SU-DHL-6 (cell line): Measurements from ENCODE around the gene MMAB.

Experiments
- H2AFZ ChIP-seq: fragments of 200-600 bp; sonication (generic); 2 replicates; pipeline ENCODE4 v1.6.1; 2014; ENCODE audit warnings: low read depth, mild to moderate bottlenecking, moderate library complexity, mixed read lengths, antibody characterized with exemption, low read length; ENCODE audit not compliant: severe bottlenecking
- H3F3A ChIP-seq: fragments of 200-600 bp; shearing (Covaris generic); 2 replicates; pipeline ENCODE4 v1.6.0; 2016; ENCODE audit warnings: antibody characterized with exemption, mild to moderate bottlenecking; ENCODE audit not compliant: insufficient read depth
- H3K27ac ChIP-seq: fragments of 200-600 bp; sonication (generic); 2 replicates; pipeline ENCODE4 v1.5.1; 2016; ENCODE audit warnings: low read depth, mild to moderate bottlenecking, low read length, moderate library complexity, mixed read lengths
- H3K27me3 ChIP-seq: fragments of 200-600 bp; sonication (generic), shearing (Covaris generic); 2 replicates; pipeline ENCODE4 v1.6.0; 2014; ENCODE audit warnings: mild to moderate bottlenecking, low read length
- H3K36me3 ChIP-seq: fragments of 200-600 bp; sonication (generic); 2 replicates; pipeline ENCODE4 v1.6.1; 2014; ENCODE audit warnings: mild to moderate bottlenecking, low read length, mixed read lengths
- H3K4me2 ChIP-seq: fragments of 300-600, 200-600 bp; shearing (Covaris generic), sonication (generic); 2 replicates; pipeline ENCODE4 v1.6.0; 2014; ENCODE audit warnings: low read length, low read depth, mild to moderate bottlenecking; ENCODE audit not compliant: poor library complexity, severe bottlenecking
- H3K4me3 ChIP-seq: fragments of 200-600 bp; sonication (generic); 2 replicates; pipeline ENCODE4 v1.5.1; 2014; ENCODE audit warnings: antibody characterized with exemption, low read length, mild to moderate bottlenecking, mixed read lengths; ENCODE audit not compliant: insufficient read depth, poor library complexity, severe bottlenecking
- H3K79me2 ChIP-seq: fragments of 200-600 bp; sonication (generic); 2 replicates; pipeline ENCODE4 v1.6.1; 2014; ENCODE audit warnings: mild to moderate bottlenecking, low read length, moderate library complexity; ENCODE audit not compliant: insufficient read depth
- H3K9ac ChIP-seq: fragments of 200-600 bp; sonication (generic); 2 replicates; pipeline ENCODE4 v1.7.0; 2014; ENCODE audit warnings: mild to moderate bottlenecking, low read length
- H3K9me2 ChIP-seq: fragments of 200-600 bp; sonication (generic); replicated peaks from 2 replicates; pipeline ENCODE4 v1.6.1; 2014; ENCODE audit warnings: low read length; ENCODE audit not compliant: insufficient read depth
- H3K9me3 ChIP-seq: fragments of 200-600 bp; sonication (generic); 2 replicates; pipeline ENCODE4 v1.6.1; 2014; ENCODE audit warnings: low read length, mixed read lengths; ENCODE audit not compliant: insufficient read depth
- H4K20me1 ChIP-seq: fragments of 200-600 bp; sonication (generic); 2 replicates; pipeline ENCODE4 v1.6.1; 2014; ENCODE audit warnings: low read depth, mild to moderate bottlenecking, antibody characterized with exemption, low read length, moderate library complexity, mixed read lengths
- CTCF ChIP-seq: fragments of 200-600 bp; sonication (generic); IDR thresholded peaks from one replicate; pipeline ENCODE4 v1.5.1; 2017; ENCODE audit warnings: antibody characterized with exemption, mild to moderate bottlenecking, low read length, moderate library complexity; ENCODE audit not compliant: insufficient read depth, poor library complexity, severe bottlenecking
- EZH2phosphoT487 ChIP-seq: fragments of 200-600 bp; sonication (generic), shearing (Covaris generic); conservative IDR thresholded peaks from 2 replicates; pipeline ENCODE4 v1.6.1; 2018; ENCODE audit warnings: mild to moderate bottlenecking, antibody characterized with exemption, low read length, moderate library complexity, mixed read lengths

MMAB gene

GRCh38 chr12:109518820-109519665 lies 54.3 kb downstream of the MMAB start:
- Histone ChIP-seq H3K9ac (no peak overlapping the region), H3K36me3 (no peaks in the 10 kb centered on the region), H3K9me3 (no peaks in the 10 kb centered on the region), H3F3A (no peaks in the 10 kb centered on the region), H3K4me2 (no peak overlapping the region), H2AFZ (no peak overlapping the region), H3K79me2 (no peaks in the 10 kb centered on the region), H3K27ac (no peak overlapping the region), H3K4me3 (no peak overlapping the region), H3K27me3 (no peaks in the 10 kb centered on the region), H4K20me1 (no peaks in the 10 kb centered on the region), H3K9me2 (no peaks in the 10 kb centered on the region)
- TF ChIP-seq EZH2phosphoT487: no peak
- TF ChIP-seq CTCF: peak; percentile 87

- TF ChIP-seq EZH2phosphoT487: no peak
- H3F3A ChIP-seq: no peaks in the 10 kb centered on the region
- H3K27me3 ChIP-seq: no peaks in the 10 kb centered on the region
- no peaks in the 10 kb centered on the region for H3K9me3 ChIP-seq
- H3K4me2 ChIP-seq: no peak overlapping the region
- no peak overlapping the region for H3K9ac ChIP-seq
- H2AFZ ChIP-seq: no peak overlapping the region
- no peaks in the 10 kb centered on the region for H3K9me2 ChIP-seq
- no peak overlapping the region for H3K27ac ChIP-seq
- H3K36me3 ChIP-seq: no peaks in the 10 kb centered on the region
- no peak overlapping the region for H3K4me3 ChIP-seq
- H4K20me1 ChIP-seq: no peaks in the 10 kb centered on the region
- H3K79me2 ChIP-seq: no peaks in the 10 kb centered on the region
Observed at GRCh38 chr12:109517619-109518018, 55.7 kb downstream of the MMAB start.

- Histone ChIP-seq H3K9ac (no peak overlapping the region), H3K9me2 (no peaks in the 10 kb centered on the region), H2AFZ (no peak overlapping the region), H3K4me2 (no peak overlapping the region), H3K27ac (no peak overlapping the region), H3K4me3 (no peak overlapping the region), H3F3A (no peaks in the 10 kb centered on the region), H3K27me3 (no peaks in the 10 kb centered on the region), H4K20me1 (no peaks in the 10 kb centered on the region), H3K79me2 (no peaks in the 10 kb centered on the region), H3K9me3 (no peaks in the 10 kb centered on the region), H3K36me3 (no peaks in the 10 kb centered on the region)
- TF ChIP-seq EZH2phosphoT487 (no peak), CTCF (no peak)
Observed at GRCh38 chr12:109513977-109514376, 59.3 kb downstream of the MMAB start.

GRCh38 chr12:109513051-109513450 lies 60.3 kb downstream of the MMAB start:
- Histone ChIP-seq H3K79me2 (no peaks in the 10 kb centered on the region), H2AFZ (no peak overlapping the region), H3K9ac (no peak overlapping the region), H3K27me3 (no peaks in the 10 kb centered on the region), H3F3A (no peaks in the 10 kb centered on the region), H3K27ac (no peak overlapping the region), H3K36me3 (no peaks in the 10 kb centered on the region), H3K4me3 (no peak overlapping the region), H4K20me1 (no peaks in the 10 kb centered on the region), H3K9me2 (no peaks in the 10 kb centered on the region), H3K9me3 (no peaks in the 10 kb centered on the region), H3K4me2 (no peak overlapping the region)
- TF ChIP-seq EZH2phosphoT487 (no peak), CTCF (no peak)
